ENCODE measurements around the gene KLRC3.

DNA sequence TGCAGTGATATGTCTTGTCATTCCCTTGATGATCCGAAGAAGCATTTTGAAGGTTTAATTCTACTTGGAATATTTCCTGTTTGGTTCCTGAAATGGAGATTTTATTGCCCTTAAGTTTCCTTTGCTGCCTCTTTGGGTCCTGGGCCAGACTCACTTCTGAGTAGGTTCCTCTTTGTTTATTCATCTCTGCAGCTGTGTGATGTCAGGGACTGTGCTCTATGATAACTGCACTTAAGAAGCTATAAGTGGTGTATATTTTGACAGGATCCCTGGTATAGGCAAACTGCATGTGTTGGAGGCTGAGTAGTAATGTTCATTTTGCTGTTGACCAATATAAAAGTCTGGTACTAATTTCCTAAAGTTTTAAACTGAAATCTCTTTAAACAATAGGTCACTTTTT, 11.0 kb downstream of the KLRC3 start, which contains the start of gene KLRC4:
- TF ChIP-seq EZH2phosphoT487 (IDR thresholded peaks at IDR 0.05; ENCODE audit: borderline replicate concordance, low read depth, low read length): no peak
- TF ChIP-seq, protein P1, sequence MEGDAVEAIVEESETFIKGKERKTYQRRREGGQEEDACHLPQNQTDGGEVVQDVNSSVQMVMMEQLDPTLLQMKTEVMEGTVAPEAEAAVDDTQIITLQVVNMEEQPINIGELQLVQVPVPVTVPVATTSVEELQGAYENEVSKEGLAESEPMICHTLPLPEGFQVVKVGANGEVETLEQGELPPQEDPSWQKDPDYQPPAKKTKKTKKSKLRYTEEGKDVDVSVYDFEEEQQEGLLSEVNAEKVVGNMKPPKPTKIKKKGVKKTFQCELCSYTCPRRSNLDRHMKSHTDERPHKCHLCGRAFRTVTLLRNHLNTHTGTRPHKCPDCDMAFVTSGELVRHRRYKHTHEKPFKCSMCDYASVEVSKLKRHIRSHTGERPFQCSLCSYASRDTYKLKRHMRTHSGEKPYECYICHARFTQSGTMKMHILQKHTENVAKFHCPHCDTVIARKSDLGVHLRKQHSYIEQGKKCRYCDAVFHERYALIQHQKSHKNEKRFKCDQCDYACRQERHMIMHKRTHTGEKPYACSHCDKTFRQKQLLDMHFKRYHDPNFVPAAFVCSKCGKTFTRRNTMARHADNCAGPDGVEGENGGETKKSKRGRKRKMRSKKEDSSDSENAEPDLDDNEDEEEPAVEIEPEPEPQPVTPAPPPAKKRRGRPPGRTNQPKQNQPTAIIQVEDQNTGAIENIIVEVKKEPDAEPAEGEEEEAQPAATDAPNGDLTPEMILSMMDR (conservative IDR thresholded peaks at IDR 0.05; ENCODE audit: low read length): no peak
